AG04449 (cell line): ENCODE measurements around the gene MTSS2.

Experiments
- CTCF ChIA-PET: fragments of 350-600 bp; formaldehyde crosslinking; extraction: SDS; loops from one replicate; lab custom pipeline; 2021; ENCODE audit warnings: antibody characterized with exemption; lab: Yijun Ruan, JAX
- POLR2A ChIA-PET: fragments of 400-600, 350-600 bp; formaldehyde crosslinking; extraction: SDS; loops from one replicate; lab custom pipeline; 2020; ENCODE audit warnings: antibody characterized with exemption, inconsistent platforms; lab: Yijun Ruan, JAX
- DNase-seq: peaks from one replicate; pipeline ENCODE4 v3.0.0-alpha.2; 2010; ENCODE audit warnings: low read depth, low spot score
- H3K4me3 ChIP-seq: 2 replicates; pipeline ENCODE4 v1.5.1; 2011; ENCODE audit warnings: low read depth, mild to moderate bottlenecking, control low read depth, low read length
- TF ChIP-seq, protein P1 (sequence below): IDR thresholded peaks from one replicate; pipeline ENCODE4 v1.5.1; 2011; ENCODE audit warnings: mild to moderate bottlenecking, moderate library complexity, low read length, control low read depth, inconsistent platforms; ENCODE audit not compliant: insufficient read depth; ENCODE audit errors: missing control alignments

MTSS2 gene, protein sequence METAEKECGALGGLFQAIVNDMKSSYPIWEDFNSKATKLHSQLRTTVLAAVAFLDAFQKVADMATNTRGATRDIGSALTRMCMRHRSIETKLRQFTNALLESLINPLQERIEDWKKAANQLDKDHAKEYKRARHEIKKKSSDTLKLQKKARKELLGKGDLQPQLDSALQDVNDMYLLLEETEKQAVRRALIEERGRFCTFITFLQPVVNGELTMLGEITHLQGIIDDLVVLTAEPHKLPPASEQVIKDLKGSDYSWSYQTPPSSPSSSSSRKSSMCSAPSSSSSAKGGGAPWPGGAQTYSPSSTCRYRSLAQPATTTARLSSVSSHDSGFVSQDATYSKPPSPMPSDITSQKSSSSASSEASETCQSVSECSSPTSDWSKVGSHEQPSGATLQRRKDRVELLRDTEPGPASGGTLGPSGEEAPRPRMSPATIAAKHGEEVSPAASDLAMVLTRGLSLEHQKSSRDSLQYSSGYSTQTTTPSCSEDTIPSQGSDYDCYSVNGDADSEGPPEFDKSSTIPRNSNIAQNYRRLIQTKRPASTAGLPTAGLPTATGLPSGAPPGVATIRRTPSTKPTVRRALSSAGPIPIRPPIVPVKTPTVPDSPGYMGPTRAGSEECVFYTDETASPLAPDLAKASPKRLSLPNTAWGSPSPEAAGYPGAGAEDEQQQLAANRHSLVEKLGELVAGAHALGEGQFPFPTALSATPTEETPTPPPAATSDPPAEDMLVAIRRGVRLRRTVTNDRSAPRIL

GRCh38 chr16:70685938-70686375 lies at the start of gene MTSS2:
Gene MTSS2 (minus strand): TSS chr16:70686053. CDS start chr16:70685791, 262 bp downstream.
- peak within 1 kb of the TSS; percentile 86 for H3K4me3 ChIP-seq
- CTCF ChIA-PET: interaction anchor here (1.2 to 14.6 kb wide), 3 partner anchors 52 to 85 kb away, joined by 3 to 320 read pairs (median 18); no protein-coding TSS in a partner anchor
- POLR2A ChIA-PET: interaction anchor here (0.6 to 2.0 kb wide), 5 partner anchors 50 to 93 kb away, joined by 3 to 7 read pairs (median 3); no protein-coding TSS in a partner anchor
- DNase-seq: no peak
- TF ChIP-seq, protein P1, sequence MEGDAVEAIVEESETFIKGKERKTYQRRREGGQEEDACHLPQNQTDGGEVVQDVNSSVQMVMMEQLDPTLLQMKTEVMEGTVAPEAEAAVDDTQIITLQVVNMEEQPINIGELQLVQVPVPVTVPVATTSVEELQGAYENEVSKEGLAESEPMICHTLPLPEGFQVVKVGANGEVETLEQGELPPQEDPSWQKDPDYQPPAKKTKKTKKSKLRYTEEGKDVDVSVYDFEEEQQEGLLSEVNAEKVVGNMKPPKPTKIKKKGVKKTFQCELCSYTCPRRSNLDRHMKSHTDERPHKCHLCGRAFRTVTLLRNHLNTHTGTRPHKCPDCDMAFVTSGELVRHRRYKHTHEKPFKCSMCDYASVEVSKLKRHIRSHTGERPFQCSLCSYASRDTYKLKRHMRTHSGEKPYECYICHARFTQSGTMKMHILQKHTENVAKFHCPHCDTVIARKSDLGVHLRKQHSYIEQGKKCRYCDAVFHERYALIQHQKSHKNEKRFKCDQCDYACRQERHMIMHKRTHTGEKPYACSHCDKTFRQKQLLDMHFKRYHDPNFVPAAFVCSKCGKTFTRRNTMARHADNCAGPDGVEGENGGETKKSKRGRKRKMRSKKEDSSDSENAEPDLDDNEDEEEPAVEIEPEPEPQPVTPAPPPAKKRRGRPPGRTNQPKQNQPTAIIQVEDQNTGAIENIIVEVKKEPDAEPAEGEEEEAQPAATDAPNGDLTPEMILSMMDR: no peak

- H3K4me3 ChIP-seq: no peak overlapping the region
- TF ChIP-seq, protein P1: no peak
- no peak for DNase-seq
- ChIA-PET POLR2A (interaction anchor here (0.6 to 1.4 kb wide), 3 partner anchors 26 to 49 kb away, joined by 3 to 4 read pairs (median 3); partner anchors contain the start of gene MTSS2), CTCF (interaction anchor here (0.8 to 2.1 kb wide), 11 partner anchors 8 to 83 kb away, joined by 3 to 7 read pairs (median 3); no protein-coding TSS in a partner anchor)
Observed at GRCh38 chr16:70735141-70735979, 49.5 kb upstream of the MTSS2 start.

DNA sequence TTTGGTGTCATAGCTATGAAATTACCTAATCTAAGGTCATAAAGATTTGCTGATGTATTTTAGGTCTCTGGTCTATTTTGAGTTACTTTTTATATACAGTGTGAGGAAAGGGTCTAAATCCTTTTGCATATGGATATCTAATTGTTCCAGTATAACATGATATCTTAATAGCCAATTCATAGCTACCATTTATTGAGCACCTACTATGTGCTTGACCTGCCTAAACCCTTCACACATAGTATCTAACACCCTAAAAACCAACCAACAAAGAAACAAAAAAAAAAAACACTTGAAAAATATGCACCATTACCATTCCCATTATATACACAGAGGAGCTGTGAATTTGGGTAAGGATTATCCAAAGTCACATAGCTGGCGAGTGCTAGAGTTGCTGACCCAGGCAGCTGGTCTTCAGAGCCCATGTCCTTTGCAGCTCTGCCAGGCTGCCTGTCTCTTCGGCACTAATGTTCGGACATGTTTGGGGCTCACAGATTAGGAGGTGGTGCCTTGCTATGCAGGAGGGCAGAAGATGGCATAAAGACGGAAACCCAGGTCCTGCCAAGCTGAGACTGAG lies 48.8 kb upstream of the MTSS2 start:
- ChIA-PET CTCF (interaction anchor here (0.8 to 2.1 kb wide), 9 partner anchors 8 to 83 kb away, joined by 3 to 7 read pairs (median 3); no protein-coding TSS in a partner anchor), POLR2A (interaction anchor here (1.4 kb wide), 1 partner anchor 49 kb away, joined by 4 read pairs; the partner anchor contains the start of gene MTSS2)
- H3K4me3 ChIP-seq: no peak overlapping the region
- TF ChIP-seq, protein P1: no peak
- DNase-seq: no peak

DNA sequence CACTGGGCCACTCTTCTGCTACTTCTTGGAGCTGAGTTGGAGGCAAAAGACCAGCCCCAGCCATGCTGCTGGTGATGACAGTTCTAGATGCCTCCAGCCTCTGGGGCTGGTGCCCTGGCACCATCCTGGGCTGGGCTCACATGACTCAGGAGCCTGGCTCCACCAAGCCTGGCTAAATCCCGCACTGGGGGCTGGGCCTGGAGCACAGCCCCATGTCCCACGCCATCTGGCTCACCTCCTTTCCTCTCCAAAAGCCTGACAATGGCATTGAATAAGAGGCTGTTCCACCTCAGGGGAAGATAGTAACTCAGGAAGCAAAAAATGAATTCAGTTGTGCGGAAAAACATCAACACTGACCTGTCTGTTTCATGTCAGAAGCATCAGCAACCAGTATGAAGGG lies 45.1 kb upstream of the MTSS2 start:
- POLR2A ChIA-PET: no interaction called here
- TF ChIP-seq, protein P1: no peak
- no peak overlapping the region for H3K4me3 ChIP-seq
- no peak for DNase-seq
- CTCF ChIA-PET: no interaction called here

- CTCF ChIA-PET: no interaction called here
- TF ChIP-seq, protein P1: no peak
- no peak for DNase-seq
- POLR2A ChIA-PET: no interaction called here
- H3K4me3 ChIP-seq: no peak overlapping the region
Observed at GRCh38 chr16:70730031-70730430, 44.2 kb upstream of the MTSS2 start.
